Measurements from ENCODE around the gene PTPRJ. TPM values are rescaled to one million over a fixed set of nuclear protein-coding genes. Genes with fewer than 3 reads are reported as not detected.

The PTPRJ gene
- total and polyA plus RNA-seq, 2 of the 13 experiments (the other 11 are each of a cell fraction or from before 2014, with no cell fraction given), result 1.0 to 1.2 TPM

DNA sequence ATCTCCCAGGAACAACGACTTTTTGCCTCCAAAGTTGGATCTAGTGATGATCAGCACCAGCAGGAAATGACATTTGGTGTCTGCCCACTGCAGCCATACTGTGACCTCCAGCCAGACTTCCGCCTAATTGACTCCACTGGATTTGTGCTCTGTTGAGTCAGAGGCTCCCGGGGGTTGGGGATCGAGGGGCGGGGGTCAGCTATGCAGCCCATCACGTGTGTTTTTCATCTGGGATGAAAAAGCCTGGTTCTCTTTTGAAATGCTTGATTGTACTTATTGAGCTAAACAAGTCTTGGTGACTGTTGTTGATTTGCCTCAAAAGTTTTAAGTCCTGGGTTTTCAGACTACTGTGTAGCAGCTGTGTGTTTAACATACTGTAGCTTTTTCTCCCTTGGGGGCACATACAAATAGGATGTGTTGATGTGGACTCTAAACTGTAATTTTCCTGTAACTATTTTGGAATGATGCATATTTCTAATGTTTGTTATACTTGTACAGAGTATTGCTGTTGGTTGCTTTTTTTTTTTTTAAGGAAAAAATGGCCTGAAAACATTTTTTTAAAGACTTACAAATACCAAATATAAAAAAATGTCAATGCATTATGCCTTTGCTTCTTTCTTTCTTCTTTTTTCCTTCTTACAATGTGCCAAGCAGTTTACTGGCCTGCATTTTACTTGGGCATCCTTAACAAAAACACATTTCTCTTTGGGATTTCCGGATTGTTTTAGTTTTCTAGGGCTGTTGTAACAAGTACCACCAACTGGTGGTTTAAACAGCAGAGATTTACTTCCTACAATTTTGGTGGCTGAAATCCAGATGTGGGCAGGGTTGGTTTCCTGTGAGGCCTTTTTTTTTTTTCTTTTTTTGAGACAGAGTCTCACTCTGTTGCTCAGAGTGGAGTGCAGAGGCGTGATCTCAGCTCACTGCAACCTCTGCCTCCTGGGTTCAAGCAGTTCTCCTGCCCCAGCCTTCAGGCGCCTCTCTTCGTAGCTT lies 190.2 kb downstream of the PTPRJ start:
- POLR2A ChIA-PET, result no interaction called here
- intact Hi-C loops (cut with micrococcal nuclease; ENCODE audit: unreplicated experiment), result loop anchor here (10.0 kb wide), 1 partner anchor 1354 kb away; no protein-coding TSS in a partner anchor

More for the DNA sequence above, 190.2 kb downstream of the PTPRJ start:
- Histone ChIP-seq H3K79me2 (ENCODE audit: insufficient read depth, low read length) (no peaks in the 10 kb centered on the region), H4K20me1 (ENCODE audit: insufficient read depth, low read length) (no peaks in the 10 kb centered on the region), H3K9ac (ENCODE audit: insufficient read depth, low read depth, low read length) (no peak overlapping the region), H2AFZ (ENCODE audit: low read length) (no peak overlapping the region), H3K36me3 (replicated peaks in 1 of 2; ENCODE audit: control insufficient read depth in 1 of 2, insufficient read depth in 2 of 2, low read length in 2 of 2) (no peaks in the 10 kb centered on the region), H3K27me3 (ENCODE audit: control insufficient read depth in 1 of 2, insufficient read depth in 2 of 2, low read length in 2 of 2) (no peaks in the 10 kb centered on the region), H3K4me1 (ENCODE audit: insufficient read depth, low read length) (no peaks in the 10 kb centered on the region), H3K4me2 (ENCODE audit: low read depth, low read length) (no peak overlapping the region), H3K27ac (ENCODE audit: extremely low read length, insufficient read depth, low read length) (no peak overlapping the region), H3K9me3 (ENCODE audit: low read length) (no peaks in the 10 kb centered on the region), H3K4me3 (replicated peaks in 1 of 3; ENCODE audit: insufficient read depth in 1 of 3, low read depth in 2 of 3, low read length in 3 of 3) (no peak overlapping the region)
- FAIRE-seq (no peak), DNase-seq (ENCODE audit: low spot score) (no peak), ATAC-seq (no peak)
- CTCF ChIA-PET (ENCODE audit: low intra/inter-chr PET ratio, low total read pairs), result no interaction called here
- BruUV-seq (replicated peaks), result no TSS peak
- WGBS (ENCODE audit: low lambda C conversion rate), result 48% methylated on average over 9 of the region's 10 CpGs
- in situ Hi-C loops (cut with HindIII; ENCODE audit: extremely low pct_ligation_motif_present, low pct_unique_long_range_greater_than_20kb), result no loop called here
- TF ChIP-seq SRF (IDR thresholded peaks at IDR 0.05; ENCODE audit: low read depth, low read length) (no peak), RBM39 (IDR thresholded peaks at IDR 0.05; ENCODE audit: low read depth, low read length, poor library complexity, severe bottlenecking) (no peak), THAP11 (CRISPR knock-in tag; IDR thresholded peaks at IDR 0.05) (no peak), JDP2 (CRISPR knock-in tag; IDR thresholded peaks at IDR 0.05; ENCODE audit: borderline replicate concordance) (no peak), KLF15 (CRISPR knock-in tag; IDR thresholded peaks at IDR 0.05; ENCODE audit: borderline replicate concordance) (no peak), ZNF326 (CRISPR knock-in tag; IDR thresholded peaks at IDR 0.05; ENCODE audit: borderline replicate concordance) (no peak)
- TF ChIP-seq, protein P1, sequence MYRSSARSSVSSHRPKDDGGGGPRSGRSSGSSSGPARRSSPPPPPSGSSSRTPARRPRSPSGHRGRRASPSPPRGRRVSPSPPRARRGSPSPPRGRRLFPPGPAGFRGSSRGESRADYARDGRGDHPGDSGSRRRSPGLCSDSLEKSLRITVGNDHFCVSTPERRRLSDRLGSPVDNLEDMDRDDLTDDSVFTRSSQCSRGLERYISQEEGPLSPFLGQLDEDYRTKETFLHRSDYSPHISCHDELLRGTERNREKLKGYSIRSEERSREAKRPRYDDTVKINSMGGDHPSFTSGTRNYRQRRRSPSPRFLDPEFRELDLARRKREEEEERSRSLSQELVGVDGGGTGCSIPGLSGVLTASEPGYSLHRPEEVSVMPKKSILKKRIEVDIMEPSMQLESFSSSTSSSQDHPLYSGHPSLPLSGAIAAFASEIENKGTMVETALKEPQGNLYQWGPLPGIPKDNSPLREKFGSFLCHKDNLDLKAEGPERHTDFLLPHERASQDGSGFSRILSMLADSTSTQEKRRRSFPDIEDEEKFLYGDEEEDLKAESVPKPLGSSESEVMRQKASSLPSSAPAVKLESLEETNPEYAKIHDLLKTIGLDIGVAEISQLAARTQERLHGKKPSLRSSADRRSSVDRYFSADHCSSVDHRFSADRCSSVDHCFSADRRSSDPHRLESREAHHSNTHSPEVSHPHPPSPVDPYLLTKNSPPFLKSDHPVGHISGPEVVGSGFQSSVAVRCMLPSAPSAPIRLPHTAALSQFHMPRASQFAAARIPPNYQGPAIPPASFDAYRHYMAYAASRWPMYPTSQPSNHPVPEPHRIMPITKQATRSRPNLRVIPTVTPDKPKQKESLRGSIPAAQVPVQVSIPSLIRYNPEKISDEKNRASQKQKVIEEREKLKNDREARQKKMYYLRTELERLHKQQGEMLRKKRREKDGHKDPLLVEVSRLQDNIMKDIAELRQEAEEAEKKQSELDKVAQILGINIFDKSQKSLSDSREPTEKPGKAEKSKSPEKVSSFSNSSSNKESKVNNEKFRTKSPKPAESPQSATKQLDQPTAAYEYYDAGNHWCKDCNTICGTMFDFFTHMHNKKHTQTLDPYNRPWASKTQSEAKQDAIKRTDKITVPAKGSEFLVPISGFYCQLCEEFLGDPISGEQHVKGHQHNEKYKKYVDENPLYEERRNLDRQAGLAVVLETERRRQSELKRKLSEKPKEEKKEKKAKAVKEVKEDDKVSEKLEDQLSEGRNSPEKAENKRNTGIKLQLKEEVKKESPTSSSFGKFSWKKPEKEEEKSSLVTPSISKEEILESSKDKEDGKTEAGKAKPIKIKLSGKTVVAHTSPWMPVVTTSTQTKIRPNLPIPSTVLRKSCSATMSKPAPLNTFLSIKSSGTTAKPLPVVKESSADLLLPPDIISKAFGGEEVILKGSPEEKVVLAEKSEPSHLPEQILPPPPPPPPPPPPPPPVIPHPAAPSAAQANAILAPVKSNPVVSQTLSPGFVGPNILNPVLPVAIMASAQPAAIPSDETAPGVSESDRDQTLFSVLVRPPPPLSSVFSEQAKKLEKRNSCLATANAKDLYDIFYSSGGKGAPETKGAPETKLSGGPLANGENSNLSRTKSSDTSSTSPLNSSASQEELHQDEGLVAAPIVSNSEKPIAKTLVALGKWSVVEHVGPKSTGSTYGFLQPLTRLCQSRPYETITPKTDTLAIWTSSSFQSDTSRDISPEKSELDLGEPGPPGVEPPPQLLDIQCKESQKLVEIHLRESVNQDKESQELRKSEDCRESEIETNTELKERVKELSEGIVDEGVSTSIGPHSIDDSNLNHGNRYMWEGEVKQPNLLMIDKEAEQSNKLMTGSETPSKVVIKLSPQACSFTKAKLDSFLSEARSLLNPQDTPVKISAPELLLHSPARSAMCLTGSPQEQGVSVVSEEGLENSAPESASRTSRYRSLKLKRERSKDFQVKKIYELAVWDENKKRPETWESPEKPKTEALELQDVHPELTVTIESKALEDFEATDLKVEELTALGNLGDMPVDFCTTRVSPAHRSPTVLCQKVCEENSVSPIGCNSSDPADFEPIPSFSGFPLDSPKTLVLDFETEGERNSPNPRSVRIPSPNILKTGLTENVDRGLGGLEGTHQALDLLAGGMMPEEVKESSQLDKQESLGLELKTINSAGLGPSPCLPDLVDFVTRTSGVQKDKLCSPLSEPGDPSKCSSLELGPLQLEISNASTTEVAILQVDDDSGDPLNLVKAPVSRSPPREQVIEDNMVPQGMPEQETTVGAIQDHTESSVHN (CRISPR knock-in tag; IDR thresholded peaks at IDR 0.05), result no peak
- TF ChIP-seq, protein P2, sequence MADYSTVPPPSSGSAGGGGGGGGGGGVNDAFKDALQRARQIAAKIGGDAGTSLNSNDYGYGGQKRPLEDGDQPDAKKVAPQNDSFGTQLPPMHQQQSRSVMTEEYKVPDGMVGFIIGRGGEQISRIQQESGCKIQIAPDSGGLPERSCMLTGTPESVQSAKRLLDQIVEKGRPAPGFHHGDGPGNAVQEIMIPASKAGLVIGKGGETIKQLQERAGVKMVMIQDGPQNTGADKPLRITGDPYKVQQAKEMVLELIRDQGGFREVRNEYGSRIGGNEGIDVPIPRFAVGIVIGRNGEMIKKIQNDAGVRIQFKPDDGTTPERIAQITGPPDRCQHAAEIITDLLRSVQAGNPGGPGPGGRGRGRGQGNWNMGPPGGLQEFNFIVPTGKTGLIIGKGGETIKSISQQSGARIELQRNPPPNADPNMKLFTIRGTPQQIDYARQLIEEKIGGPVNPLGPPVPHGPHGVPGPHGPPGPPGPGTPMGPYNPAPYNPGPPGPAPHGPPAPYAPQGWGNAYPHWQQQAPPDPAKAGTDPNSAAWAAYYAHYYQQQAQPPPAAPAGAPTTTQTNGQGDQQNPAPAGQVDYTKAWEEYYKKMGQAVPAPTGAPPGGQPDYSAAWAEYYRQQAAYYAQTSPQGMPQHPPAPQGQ (CRISPR knock-in tag; IDR thresholded peaks at IDR 0.05; ENCODE audit: borderline replicate concordance), result no peak
